HS-5 (cell line): ENCODE results near the gene COL2A1.
A peak's percentile ranks its signal among the peaks of the same experiment; 100 is the strongest.
"Not testable (repeated sequence)": the region's sequence is repeated elsewhere in the genome, so short reads cannot be mapped to it uniquely, and the experiment has no call there.

Experiments used
- DNase-seq: peaks from one replicate; pipeline ENCODE4 v3.0.0-alpha.2; 2012; ENCODE audit warnings: low read depth

Gene COL2A1

DNA sequence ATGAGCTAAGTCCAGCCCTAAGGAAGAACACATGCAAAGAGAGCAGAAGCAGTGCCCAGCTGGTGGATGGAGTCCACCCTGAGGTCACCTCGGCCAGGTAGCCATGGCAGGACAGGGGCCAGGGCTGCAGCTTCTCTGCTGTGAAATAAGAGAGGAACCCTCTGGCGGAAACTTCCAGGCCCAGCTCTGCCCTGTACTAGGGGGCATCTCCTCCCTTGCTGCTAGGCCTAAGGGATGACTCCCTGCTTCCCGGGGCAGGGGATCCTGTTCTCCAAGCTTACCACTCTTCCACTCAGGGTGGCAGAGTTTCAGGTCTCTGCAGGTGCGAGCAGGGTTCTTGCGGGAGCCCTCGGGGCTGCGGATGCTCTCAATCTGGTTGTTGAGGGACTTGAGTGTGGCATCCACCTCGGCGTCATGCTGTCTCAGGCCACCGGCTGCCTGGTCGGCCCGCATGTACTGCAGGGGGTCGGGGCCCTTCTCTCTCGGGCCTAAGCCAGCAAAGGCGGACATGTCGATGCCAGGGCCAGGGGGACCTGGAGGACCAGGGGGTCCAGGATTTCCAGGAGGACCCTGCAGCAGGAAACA lies 29.1 kb downstream of the COL2A1 start:
- DNase-seq: no peak

GRCh38 chr12:47973870-47974269 lies 30.4 kb downstream of the COL2A1 start:
- DNase-seq: no peak

DNA sequence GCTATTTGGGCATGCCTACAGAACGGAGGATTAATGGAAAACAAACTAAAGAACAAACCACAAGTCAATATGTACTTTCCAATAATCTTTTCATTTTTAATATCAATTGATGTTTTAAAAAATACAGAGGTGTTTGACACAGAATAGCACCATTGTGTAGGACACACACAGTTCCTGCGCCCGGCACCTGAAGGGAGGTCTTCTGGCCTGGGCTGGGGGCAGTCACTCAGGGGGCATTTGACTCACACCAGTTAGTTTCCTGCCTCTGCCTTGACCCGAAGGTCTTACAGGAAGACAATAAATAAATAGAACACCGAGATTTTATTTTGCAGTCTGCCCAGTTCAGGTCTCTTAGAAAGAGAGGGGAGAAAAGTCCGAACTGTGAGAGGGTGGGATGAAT lies 31.4 kb downstream of the COL2A1 start:
- no peak for DNase-seq

DNA sequence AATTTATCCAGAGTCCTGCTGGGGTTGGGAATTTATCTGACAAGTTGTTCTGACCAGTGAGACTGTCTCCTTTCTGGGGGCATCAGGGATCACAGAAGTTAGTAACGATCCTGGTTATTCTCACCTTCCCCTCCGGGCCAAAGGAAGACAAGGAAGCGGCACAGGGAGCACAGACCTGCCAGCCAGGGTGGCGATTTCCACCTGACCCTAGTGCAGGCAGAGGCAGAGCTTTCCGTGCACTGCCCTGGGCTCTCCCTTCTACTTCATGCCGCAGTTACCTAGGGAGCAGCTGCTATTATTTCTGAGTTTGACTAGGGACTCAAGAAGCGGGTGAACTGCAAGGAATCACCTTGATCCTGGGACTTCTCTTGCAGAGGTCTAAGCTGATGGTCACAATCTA lies 33.4 kb downstream of the COL2A1 start:
- DNase-seq: no peak

- no peak for DNase-seq
Measured at GRCh38 chr12:47969845-47970244, 34.4 kb downstream of the COL2A1 start.

- DNase-seq: no peak
Measured at GRCh38 chr12:47967461-47968321, 36.6 kb downstream of the COL2A1 start.

GRCh38 chr12:47965581-47965980 lies 38.7 kb downstream of the COL2A1 start:
- no peak for DNase-seq

GRCh38 chr12:47964106-47964728 lies 40.1 kb downstream of the COL2A1 start:
- no peak for DNase-seq

GRCh38 chr12:47963340-47964040 lies 40.8 kb downstream of the COL2A1 start, which contains the start of gene TMEM106C:
TSS of gene TMEM106C (plus strand) at chr12:47963596. CDS start at chr12:47964237, 641 bp downstream.
- peak; percentile 63 for DNase-seq

GRCh38 chr12:47962198-47962597 lies 42.1 kb downstream of the COL2A1 start:
- no peak for DNase-seq

DNA sequence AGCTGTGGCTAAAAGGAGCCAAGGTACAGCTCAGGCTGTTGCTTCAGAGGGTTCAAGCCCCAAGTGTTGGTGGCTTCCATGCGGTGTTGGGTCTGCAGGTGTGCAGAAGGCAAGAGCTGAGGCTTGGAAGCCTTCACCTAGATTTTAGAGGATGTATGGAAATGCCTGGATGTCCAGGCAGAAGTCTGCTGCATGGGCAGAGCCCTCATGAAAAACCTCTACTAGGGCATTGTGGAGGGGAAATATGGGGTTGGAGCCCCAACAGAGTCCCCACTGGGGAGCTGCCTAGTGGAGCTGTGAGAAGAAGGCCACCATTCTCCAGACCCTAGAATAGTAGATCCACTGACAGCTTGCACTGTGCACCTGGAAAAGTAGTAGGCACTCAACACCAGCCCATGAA lies 46.6 kb downstream of the COL2A1 start:
- DNase-seq: not testable (repeated sequence)

- no peak for DNase-seq
Measured at GRCh38 chr12:47955059-47955458, 49.2 kb downstream of the COL2A1 start.

GRCh38 chr12:47954467-47955045 lies 49.7 kb downstream of the COL2A1 start:
- DNase-seq: no peak

DNA sequence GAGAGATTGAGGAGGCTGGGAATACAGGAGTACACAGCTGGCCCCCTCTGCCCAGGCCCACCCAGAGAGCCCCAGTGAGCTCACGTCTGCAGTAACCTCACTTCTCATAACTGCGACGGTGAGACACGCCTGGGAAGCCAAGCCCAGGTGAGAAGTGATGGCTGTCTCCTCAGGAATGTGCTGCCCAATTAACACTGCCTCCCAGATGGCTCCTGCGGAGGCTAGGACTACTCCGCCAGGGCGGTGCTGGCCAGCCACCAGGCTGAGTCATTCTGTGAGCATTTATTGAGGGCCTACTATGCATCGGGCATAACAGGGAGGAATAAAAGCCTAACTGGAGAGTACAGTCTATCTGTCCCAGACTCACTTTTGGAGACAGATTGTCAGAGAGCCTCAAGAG lies 50.2 kb downstream of the COL2A1 start:
- no peak for DNase-seq

DNA sequence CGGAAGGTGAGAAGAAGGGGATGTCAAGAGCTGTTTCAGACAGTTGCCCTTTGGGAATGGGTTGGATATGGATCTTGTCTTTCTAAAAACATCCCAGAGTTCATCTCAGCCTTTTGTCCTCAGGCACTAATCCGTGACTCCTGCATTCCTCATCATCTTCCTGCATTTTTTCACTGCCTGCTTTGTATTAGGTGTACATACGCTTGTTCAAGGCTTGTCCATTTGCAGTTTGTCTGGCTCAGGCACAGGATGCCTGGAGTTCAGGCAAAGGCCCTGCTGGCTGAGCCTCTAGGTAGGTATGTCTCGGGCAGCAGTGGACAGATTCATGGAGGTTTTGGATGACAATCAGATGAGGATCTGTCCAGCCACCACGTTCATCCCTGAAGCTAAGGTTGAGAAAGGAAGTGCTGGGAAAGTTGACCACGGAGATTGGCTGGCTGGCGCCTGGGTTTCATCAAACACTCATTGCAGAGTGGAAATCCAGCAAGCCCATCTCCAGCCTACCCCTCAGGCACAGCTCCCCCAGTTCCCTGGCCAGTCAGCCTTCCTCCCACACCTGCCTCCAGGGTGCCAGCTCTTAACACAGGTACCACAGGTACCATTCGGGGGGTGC lies 53.3 kb downstream of the COL2A1 start:
- DNase-seq: no peak

GRCh38 chr12:47949441-47950341 lies 54.6 kb downstream of the COL2A1 start:
- DNase-seq: no peak

GRCh38 chr12:47947341-47947740 lies 56.9 kb downstream of the COL2A1 start:
- no peak for DNase-seq

- no peak for DNase-seq
Measured at GRCh38 chr12:47946413-47947323, 57.6 kb downstream of the COL2A1 start.

DNA sequence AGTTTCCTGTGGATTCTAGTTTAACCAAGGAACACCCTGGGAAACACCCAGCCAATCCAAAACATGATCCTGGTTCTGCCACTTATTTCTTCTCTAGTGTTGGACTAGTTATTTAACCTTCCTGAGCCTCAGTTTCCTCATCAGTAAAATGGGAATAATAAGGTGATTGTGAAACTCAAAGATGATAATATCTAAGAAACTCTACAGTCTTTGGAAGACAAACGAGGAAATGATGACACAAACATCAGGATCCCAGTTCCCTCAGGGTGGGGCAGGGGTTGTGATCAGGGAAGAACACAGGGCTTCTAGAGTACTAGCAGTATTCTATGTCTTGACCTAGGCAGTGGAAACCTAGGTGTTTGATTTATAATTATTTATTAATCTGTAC lies 58.9 kb downstream of the COL2A1 start:
- no peak for DNase-seq
